DOHH2 (cell line): ENCODE results near the gene CTSE.

ENCODE experiments used
- EZH2phosphoT487 ChIP-seq: fragments of 200-600 bp; sonication (generic); IDR thresholded peaks from 2 replicates; pipeline ENCODE4 v1.6.1; 2017; ENCODE audit warnings: borderline replicate concordance, mild to moderate bottlenecking, antibody characterized with exemption, low read length, moderate library complexity, mixed read lengths
- TF ChIP-seq, protein P1 (sequence below): fragments of 200-600 bp; sonication (generic); IDR thresholded peaks from one replicate; pipeline ENCODE4 v1.5.1; 2014; ENCODE audit warnings: antibody characterized with exemption, mild to moderate bottlenecking, low read depth, low read length; ENCODE audit not compliant: poor library complexity, severe bottlenecking

DNA sequence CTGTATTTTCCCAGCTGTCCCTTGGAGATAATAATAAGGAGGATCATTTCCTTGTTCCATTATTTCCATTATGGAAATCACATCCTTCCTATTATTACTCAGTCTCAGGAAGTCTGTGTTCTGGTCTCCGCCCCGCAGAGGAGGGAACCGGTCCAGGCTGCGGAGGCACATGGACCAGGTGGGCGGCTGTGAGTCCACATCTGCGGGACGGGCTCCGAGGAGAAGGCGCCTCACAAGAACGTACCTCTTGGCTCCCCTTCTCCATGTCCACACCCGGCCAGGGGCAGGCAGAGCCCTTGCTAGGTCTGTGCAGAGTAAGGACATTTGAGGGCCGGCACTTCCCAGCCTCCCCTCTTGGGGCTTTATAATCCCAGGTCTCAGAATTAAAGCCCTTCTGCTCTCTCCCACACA lies 35.1 kb downstream of the CTSE start:
- TF ChIP-seq, protein P1, sequence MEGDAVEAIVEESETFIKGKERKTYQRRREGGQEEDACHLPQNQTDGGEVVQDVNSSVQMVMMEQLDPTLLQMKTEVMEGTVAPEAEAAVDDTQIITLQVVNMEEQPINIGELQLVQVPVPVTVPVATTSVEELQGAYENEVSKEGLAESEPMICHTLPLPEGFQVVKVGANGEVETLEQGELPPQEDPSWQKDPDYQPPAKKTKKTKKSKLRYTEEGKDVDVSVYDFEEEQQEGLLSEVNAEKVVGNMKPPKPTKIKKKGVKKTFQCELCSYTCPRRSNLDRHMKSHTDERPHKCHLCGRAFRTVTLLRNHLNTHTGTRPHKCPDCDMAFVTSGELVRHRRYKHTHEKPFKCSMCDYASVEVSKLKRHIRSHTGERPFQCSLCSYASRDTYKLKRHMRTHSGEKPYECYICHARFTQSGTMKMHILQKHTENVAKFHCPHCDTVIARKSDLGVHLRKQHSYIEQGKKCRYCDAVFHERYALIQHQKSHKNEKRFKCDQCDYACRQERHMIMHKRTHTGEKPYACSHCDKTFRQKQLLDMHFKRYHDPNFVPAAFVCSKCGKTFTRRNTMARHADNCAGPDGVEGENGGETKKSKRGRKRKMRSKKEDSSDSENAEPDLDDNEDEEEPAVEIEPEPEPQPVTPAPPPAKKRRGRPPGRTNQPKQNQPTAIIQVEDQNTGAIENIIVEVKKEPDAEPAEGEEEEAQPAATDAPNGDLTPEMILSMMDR: no peak
- TF ChIP-seq EZH2phosphoT487: no peak
